GM12878 (cell line): ENCODE results near the gene RPLP2.

ENCODE experiments used
- CTCF ChIP-seq, 3 experiments: IDR thresholded peaks in 2 of 3; conservative IDR thresholded peaks in 1 of 3; 2 replicates each; pipeline ENCODE4 v1.5.1; 2011; ENCODE audit warnings: low read depth in 3 of 3, low read length in 3 of 3, mild to moderate bottlenecking in 3 of 3, control low read depth in 2 of 3, moderate library complexity in 2 of 3, inconsistent platforms in 1 of 3, mixed read lengths in 1 of 3; ENCODE audit not compliant: control insufficient read depth in 2 of 3, insufficient read depth in 1 of 3; ENCODE audit errors: extremely low read depth in 1 of 3
- EZH2 ChIP-seq: IDR thresholded peaks from 2 replicates; pipeline ENCODE4 v1.6.1; 2012; ENCODE audit warnings: low read depth, mild to moderate bottlenecking, control low read depth, inconsistent platforms, low read length, borderline replicate concordance; ENCODE audit not compliant: control insufficient read depth
- FOS ChIP-seq: IDR thresholded peaks from 3 replicates; pipeline ENCODE4 v1.6.1; 2011; ENCODE audit warnings: borderline replicate concordance; ENCODE audit not compliant: insufficient read length; ENCODE audit errors: extremely low read depth
- POLR2A ChIP-seq: IDR thresholded peaks from 2 replicates; pipeline ENCODE4 v1.6.1; 2011; ENCODE audit warnings: low read depth, mild to moderate bottlenecking, low read length
- POU2F2 ChIP-seq: IDR thresholded peaks from 3 replicates; pipeline ENCODE4 v1.6.1; 2011; ENCODE audit warnings: low read depth, mild to moderate bottlenecking, low read length, borderline replicate concordance
- SIN3A ChIP-seq: IDR thresholded peaks from 2 replicates; pipeline ENCODE4 v1.6.1; 2012; ENCODE audit warnings: low read depth, low read length, improper control_type of control experiment
- TCF7 ChIP-seq: IDR thresholded peaks from 2 replicates; pipeline ENCODE4 v1.6.1; 2014; ENCODE audit warnings: antibody characterized with exemption, borderline replicate concordance

GRCh38 chr11:802018-802617, 7.6 kb upstream of the RPLP2 start:
- no peak for TF ChIP-seq POLR2A
- TF ChIP-seq TCF7, result no peak
- TF ChIP-seq FOS, result no peak
- TF ChIP-seq EZH2, result no peak
- TF ChIP-seq CTCF (IDR thresholded peaks at IDR 0.05 in 2 of 3, conservative IDR thresholded peaks at IDR 0.05 in 1 of 3; ENCODE audit: control insufficient read depth in 2 of 3, extremely low read depth in 1 of 3, insufficient read depth in 1 of 3, low read depth in 3 of 3, low read length in 3 of 3), result no peak
- TF ChIP-seq SIN3A, result no peak
- no peak for TF ChIP-seq POU2F2
